IPS-NIHi7 (cell line): ENCODE measurements around the gene TMPRSS11A.
A peak's percentile ranks its signal among the peaks of the same experiment; 100 is the strongest.

Experiments
- DNase-seq: peaks from one replicate; pipeline ENCODE4 v3.0.0; 2012; ENCODE audit warnings: mixed read lengths; ENCODE audit errors: extremely low spot score

The TMPRSS11A gene

DNA sequence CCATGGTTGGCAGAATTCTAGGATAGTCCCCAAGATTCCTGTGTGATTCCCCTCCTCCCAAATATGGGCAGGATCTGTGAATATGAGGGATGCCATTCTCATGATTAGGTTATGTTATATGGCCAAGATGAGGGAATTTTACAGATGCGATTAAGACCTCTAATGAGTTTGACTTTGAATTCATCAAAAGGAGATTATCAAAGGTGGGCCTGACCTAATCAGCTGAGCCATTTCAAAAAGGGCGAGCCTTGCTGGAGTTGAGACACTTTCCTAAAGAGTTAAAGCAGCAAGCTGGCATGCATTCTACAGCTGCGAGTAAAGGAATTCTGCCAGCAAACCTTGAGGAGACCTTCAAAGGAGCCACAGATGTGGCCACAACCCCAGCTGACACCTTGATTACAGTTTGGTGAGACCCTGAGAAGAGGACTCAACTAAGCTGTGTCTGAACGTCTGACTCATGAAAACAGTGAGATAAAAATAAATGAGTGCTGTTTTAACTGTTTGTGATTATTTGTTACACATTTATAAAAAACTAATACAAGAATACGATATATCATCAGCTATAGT, 47.8 kb downstream of the TMPRSS11A start:
- no peak for DNase-seq

- DNase-seq: no peak
Observed at GRCh38 chr4:67912080-67912479, 51.2 kb downstream of the TMPRSS11A start.

DNA sequence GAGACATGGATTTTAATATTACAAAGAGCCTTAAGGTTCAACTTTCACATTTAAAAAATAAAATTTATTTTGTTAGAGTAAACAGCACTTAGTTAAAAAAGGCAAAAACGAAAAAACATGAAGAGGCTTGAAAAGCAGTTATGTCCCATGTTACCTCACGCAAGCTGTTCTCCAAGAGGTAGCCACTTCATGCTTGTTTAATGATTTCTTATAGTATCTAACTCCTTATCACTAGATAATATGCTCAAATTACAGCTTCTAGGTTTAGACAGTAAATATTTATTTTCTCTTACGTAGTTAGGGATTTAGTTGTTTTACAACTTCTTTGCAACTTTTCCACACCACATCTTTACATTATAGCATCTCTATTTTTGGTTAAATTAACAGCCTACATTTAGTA, 51.7 kb downstream of the TMPRSS11A start:
- no peak for DNase-seq

- DNase-seq: no peak
Observed at GRCh38 chr4:67911141-67911540, 52.2 kb downstream of the TMPRSS11A start.

DNA sequence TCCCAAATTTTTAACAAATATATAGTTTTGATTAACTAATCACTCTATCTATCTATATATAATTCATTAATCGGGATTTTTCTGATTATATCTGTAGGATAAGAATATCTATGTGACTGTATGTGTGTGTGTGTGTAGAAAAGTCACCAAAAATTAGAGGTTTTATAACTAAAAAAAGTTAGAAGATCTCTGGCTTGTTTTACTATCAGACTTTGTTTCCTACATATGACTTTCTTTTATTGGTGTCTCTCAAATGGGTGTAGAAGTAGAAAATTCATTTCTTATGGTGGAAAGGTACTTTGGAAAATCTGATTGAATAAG, 52.7 kb downstream of the TMPRSS11A start:
- no peak for DNase-seq

DNA sequence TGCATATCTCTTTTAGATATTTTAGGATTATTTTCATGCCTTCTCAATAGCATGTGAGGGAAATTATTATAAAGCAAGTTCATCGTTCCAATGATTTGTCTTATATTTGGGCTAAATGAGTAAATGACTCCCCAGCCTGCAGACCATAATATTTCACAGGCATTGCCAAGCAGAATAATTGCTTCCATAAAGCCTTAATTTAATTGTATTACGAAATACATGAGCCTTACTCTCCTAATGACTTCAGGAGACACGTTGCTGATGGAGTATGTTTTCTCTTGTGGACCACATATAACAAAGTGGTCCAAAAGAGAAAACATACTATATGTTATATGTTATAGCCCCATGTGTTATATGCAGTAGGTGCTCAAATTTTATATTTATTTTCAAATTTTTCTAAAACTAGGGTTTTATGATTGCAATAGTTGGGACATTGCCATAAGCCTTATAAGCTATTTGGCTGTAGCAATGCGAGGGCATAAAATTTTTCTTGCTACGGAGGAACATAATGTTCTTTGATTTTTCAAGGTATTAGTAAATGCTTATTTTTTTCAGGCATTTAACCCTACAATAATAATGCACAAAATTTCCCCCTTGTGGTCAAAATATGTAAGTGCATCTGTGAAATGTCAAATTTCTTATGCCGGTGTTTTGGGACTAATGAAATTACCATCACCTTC, 53.2 kb downstream of the TMPRSS11A start:
- DNase-seq: no peak

DNA sequence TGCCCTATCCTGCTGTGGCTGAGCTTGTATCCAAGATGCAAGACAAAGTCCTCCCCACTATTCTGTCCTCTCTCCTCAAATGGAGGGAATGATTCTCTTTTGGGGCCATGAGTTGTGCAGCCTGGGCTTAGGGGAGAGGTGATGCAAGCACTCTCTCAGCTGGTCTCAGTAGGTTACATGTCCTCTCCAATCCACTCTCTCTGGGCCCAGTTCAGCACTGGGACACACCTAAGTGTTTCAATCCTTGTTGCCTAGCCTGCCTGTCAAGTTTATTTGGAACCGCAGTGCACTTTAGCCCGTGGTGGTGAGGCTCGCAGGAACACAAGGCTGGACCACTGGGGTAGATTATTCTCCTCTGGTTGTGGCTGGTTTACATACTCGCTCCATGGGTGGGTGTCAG, 55.6 kb downstream of the TMPRSS11A start:
- no peak for DNase-seq

GRCh38 chr4:67899096-67899495, 64.2 kb downstream of the TMPRSS11A start:
- no peak for DNase-seq

GRCh38 chr4:67897686-67898085, 65.6 kb downstream of the TMPRSS11A start:
- DNase-seq: no peak

DNA sequence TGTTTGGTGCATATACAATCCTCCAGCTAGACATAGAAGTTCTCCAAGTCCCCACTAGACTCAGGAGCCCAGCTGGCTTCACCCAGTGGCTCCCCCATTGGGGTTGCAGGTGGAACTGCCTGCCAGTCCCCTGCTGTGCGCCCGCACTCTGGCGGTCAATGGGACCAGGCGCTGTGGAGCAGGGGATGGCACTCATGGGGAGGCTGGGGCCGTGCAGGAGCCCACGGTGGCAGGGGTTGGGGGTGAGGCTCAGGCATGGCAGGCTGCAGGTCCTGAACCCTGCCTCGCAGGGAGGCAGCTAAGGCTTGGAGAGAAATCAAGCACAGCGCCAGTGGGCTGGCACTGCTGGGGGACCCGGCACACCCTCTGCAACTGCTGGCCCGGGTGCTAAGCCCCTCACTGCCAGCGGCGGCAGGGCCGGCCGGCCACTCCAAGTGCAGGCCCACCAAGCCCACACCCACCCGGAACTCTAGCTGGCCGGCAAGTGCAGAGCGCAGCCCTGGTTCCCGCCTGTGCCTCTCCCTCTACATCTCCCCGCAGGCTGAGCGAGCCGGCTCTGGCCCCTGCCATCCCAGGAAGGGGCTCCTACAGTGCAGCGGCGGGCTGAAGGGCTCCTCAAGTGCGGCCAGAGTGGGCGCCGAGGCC, 66.8 kb downstream of the TMPRSS11A start:
- DNase-seq: no peak

- no peak for DNase-seq
Observed at GRCh38 chr4:67894659-67895058, 68.6 kb downstream of the TMPRSS11A start.

DNA sequence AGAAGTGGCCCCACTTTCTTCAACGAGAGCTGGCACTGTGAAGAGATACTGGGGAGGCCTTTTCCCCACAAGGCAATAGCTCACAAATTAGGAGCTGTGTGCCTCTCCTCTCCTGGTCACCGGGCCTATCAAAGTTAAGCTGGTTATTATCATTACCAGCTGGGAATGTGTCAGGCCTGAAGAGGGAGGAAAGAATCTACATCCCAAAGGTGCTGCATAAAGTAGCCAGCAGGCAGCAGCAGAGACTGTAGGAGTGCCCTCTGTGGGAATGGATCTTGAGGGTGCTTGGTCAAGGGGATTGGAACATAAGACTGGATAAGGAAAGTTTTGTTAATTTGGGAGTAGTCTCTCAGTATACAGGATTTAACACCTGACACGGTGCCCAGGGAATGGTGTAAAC, 70.4 kb downstream of the TMPRSS11A start:
- peak; percentile 68 for DNase-seq

GRCh38 chr4:67892253-67892652, 71.0 kb downstream of the TMPRSS11A start:
- no peak for DNase-seq

GRCh38 chr4:67891645-67892044, 71.6 kb downstream of the TMPRSS11A start:
- no peak for DNase-seq

DNA sequence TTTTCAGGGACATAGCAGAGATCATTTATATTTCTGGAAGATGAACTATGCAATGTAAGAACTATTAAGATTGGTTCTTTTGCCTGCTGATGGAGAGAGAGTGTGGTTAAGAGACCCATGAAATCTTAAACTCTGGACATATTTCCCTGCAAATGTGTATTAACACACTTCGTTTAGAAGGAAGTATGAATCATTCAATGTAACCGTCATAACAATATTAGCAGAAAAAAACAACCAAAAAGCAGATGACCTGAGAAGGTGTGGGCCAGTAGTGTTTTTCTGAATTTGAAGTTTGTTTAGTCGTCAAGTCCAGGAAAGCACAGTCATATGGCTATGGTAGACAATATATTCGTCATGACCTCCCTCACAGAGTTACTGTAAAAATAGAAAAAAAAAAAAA, 77.0 kb downstream of the TMPRSS11A start:
- DNase-seq: no peak

GRCh38 chr4:67885762-67886161, 77.5 kb downstream of the TMPRSS11A start:
- DNase-seq: no peak

DNA sequence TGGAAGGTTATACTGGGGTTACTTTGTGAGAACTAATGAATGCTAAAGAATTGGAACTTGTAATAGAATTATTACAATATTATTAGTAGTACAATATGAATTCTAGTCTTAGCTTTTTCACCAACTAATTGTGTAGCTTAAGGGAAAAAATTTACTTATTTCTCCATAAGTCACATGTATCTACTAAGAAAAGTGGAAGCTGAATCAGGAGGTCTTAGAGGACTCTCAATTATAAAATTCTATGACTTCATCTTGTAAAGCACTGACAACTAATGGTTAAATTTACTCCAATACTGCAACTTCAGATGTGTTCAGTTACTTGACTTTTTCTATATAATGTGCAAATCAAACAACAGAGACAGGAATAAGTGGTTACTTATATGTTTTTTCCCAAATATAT, 78.6 kb downstream of the TMPRSS11A start:
- DNase-seq: no peak

GRCh38 chr4:67883902-67884301, 79.4 kb downstream of the TMPRSS11A start, which contains the start of gene TMPRSS11D:
TMPRSS11D (minus strand) TSS chr4:67884002; CDS start chr4:67883933, 69 bp downstream.
- DNase-seq: no peak

DNA sequence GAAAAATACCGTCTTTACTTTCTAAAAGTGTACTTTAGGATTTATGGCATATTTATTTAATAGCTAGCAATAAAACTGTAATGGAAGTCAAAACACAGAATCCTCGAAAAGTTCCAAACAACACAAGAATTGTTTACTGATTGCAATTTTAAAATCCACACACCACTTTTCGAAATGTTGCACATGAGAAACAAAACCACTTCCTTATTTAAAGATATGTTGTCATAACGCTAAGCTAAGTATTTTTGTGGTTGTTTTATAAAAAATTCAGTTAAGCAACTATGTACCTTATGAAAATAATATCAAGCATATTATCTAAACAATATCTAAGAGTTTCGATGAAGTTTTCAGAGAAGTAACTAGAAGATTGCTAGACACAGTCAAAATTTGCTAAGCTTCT, 79.8 kb downstream of the TMPRSS11A start:
- DNase-seq: no peak

DNA sequence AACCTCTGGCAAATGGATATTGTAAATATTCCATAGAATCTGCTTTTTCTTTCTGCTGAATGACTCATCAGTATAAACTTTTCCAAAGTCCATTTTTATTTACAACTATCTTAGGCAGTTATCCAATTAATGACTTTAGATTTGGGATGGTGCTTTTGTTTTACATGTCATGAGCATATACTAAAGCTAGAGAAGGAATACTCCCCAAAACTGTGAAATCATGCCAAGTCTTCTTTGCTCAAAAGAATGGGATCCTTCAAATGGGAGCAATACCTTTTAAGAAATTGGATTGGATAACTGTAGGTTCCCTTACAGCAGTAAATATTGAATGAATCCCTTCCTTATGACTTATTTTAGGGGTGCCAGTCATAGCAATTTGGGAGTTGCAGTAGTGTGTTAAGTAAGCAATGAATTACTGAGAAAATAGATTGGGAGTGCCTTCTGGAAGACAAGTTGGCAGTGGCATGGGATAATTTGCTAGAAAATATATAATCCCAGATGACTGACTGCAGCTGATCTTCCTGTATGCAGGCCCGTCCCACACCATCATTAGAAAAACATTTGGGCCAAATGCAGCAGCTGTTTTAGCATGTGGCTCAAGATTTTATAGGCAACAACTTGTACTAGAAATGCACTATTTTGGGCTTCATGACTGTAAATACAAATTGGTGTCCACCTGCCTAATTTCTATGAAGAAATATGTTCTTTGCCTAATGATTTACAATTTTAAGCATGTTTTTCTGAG, 82.3 kb downstream of the TMPRSS11A start:
- no peak for DNase-seq

GRCh38 chr4:67879486-67879885, 83.8 kb downstream of the TMPRSS11A start:
- DNase-seq: no peak

DNA sequence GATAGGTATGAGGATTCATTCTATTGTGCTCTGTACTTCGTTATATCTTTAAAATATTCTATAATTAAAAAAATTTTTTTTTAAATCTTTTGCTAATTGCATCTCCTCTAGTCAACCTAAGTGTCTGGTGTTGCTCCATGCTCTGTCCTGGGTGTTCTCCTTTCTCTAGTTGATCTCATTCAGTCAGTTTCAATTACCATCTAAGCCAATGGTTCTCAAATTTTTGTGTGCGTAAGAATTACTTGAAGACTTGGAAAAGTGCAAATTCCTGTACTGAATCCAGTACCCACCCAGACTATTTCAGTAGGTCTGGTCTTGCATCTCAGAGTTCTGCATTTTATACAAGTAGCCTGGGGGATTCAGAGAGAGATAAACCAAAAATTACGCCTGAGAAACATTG, 86.2 kb downstream of the TMPRSS11A start:
- no peak for DNase-seq

DNA sequence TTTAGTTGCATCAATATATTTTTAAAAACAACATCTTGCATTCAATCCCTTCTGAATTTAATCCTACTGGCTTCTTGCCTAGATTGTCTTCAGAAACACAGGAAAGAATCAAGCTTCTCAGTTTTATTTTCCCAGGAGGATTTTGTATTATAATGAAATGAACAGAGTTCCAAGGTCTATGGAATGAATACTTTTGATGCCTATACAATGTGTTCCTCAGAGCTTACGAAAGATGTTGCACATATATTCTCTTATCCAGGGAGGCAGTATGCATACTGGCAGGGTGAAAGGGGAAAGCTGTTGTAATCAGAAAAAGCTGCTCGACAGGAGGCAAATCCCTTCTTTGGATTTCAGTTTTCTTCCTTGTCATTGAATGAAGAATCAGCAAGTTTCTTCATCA, 88.3 kb downstream of the TMPRSS11A start:
- no peak for DNase-seq
